Activated T-helper 1 cell treated with anti-CD3 and anti-CD28 coated beads, Interleukin-12 subunit alpha, Interleukin-12 subunit beta, Interleukin-2, Interleukin-4 antibody, amounts not matched to agents 30 ng/mL and 10 ng/mL and 1 ng/mL, durations not matched to agents 14 hours and 24 hours and 36 hours (primary cell): ENCODE data around the gene ZNF536. TPM values are rescaled to one million over a fixed set of nuclear protein-coding genes. Genes with fewer than 3 reads are reported as not detected.
"Not testable (repeated sequence)": the region's sequence is repeated elsewhere in the genome, so short reads cannot be mapped to it uniquely, and the experiment has no call there.

Experiments
- DNase-seq: peaks from one replicate; pipeline ENCODE4 v3.0.0; 2021; ENCODE audit warnings: low spot score
- H3K27ac Mint-ChIP-seq: one replicate; pipeline ENCODE4 v1.8.0; 2021; ENCODE audit warnings: mild to moderate bottlenecking, mixed read lengths
- H3K27me3 Mint-ChIP-seq: one replicate; pipeline ENCODE4 v1.8.0; 2022; ENCODE audit warnings: mild to moderate bottlenecking, moderate library complexity, mixed read lengths; ENCODE audit not compliant: insufficient read depth
- H3K36me3 Mint-ChIP-seq: one replicate; pipeline ENCODE4 v1.8.0; 2021; ENCODE audit warnings: low read depth, mixed read lengths
- H3K4me1 Mint-ChIP-seq: one replicate; pipeline ENCODE4 v1.8.0; 2021; ENCODE audit warnings: low read depth, mixed read lengths
- H3K4me3 Mint-ChIP-seq: one replicate; pipeline ENCODE4 v1.8.0; 2021; ENCODE audit warnings: mild to moderate bottlenecking, moderate library complexity, mixed read lengths
- H3K9me3 Mint-ChIP-seq: one replicate; pipeline ENCODE4 v1.8.0; 2021; ENCODE audit warnings: mixed read lengths
- intact Hi-C: fragments of 100-400 bp; cut with micrococcal nuclease; formaldehyde crosslinking; loops from one replicate; pipeline ENCODE4 v1.15.1; 2024
- total RNA-seq: library from RNA; stranded (reverse); gene quantifications from 2 replicates; pipeline ENCODE4 v1.2.3, GENCODE V29; 2022

ZNF536 gene
- total RNA-seq, 1 donor from 2014 or later, result not detected

DNA sequence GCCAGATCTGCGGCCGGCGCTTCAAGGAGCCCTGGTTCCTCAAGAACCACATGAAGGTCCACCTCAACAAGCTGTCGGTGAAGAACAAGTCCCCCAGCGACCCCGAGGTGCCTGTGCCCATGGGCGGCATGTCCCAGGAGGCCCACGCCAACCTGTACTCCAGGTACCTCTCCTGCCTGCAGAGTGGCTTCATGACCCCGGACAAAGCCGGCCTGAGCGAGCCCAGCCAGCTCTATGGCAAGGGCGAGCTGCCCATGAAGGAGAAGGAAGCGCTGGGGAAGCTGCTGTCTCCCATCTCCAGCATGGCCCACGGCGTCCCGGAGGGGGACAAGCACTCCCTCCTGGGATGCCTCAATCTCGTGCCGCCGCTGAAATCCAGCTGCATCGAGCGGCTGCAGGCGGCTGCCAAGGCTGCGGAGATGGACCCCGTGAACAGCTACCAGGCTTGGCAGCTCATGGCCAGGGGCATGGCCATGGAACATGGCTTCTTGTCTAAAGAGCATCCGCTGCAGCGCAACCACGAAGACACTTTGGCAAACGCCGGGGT lies 72.6 kb downstream of the ZNF536 start:
- no peaks in the 10 kb centered on the region for H3K9me3 Mint-ChIP-seq
- H3K4me1 Mint-ChIP-seq, result no peaks in the 10 kb centered on the region
- DNase-seq, result no peak
- H3K27me3 Mint-ChIP-seq, result no peaks in the 10 kb centered on the region
- no peak overlapping the region for H3K4me3 Mint-ChIP-seq
- intact Hi-C loops, result no loop called here
- H3K27ac Mint-ChIP-seq, result no peak overlapping the region
- no peaks in the 10 kb centered on the region for H3K36me3 Mint-ChIP-seq

DNA sequence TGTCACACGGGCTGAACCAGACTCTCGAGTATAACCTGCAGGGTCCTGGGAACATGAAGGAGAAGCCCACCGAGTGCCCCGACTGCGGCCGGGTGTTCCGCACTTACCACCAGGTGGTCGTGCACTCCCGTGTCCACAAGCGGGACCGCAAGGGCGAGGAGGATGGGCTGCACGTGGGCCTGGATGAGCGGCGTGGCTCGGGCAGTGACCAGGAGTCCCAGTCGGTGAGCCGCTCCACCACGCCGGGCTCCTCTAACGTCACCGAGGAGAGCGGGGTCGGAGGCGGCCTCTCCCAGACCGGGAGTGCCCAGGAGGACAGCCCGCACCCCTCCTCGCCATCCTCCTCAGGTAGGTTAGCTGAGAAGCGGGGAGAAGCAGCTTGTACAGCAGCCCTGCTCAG lies 73.2 kb downstream of the ZNF536 start:
- Mint-ChIP-seq H3K27ac (no peak overlapping the region), H3K9me3 (no peaks in the 10 kb centered on the region), H3K4me3 (no peak overlapping the region), H3K27me3 (no peaks in the 10 kb centered on the region), H3K4me1 (no peaks in the 10 kb centered on the region), H3K36me3 (no peaks in the 10 kb centered on the region)
- DNase-seq, result no peak
- intact Hi-C loops, result no loop called here

DNA sequence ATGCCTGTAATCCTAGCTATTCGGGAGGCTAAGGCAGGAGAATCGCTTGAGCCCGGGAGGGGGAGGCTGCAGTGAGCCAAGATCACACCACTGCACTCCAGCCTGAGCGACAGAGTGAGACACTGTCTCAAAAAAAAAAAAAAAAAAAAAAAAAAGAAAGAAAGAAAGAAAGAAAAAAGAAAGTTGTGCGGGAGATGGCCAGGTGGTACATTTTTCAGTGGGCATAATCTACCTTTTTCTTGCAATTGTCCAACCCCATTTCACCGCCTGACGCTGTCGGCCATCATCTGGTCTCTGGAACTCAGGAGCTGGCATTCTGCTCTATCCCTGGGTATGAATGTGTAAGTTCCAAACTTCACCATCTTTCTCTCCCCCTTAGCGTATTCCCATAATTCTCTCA lies 73.9 kb downstream of the ZNF536 start:
- H3K36me3 Mint-ChIP-seq, H3K9me3 Mint-ChIP-seq, H3K4me1 Mint-ChIP-seq, H3K27ac Mint-ChIP-seq, DNase-seq, H3K27me3 Mint-ChIP-seq, intact Hi-C loops, H3K4me3 Mint-ChIP-seq: not testable (repeated sequence)

DNA sequence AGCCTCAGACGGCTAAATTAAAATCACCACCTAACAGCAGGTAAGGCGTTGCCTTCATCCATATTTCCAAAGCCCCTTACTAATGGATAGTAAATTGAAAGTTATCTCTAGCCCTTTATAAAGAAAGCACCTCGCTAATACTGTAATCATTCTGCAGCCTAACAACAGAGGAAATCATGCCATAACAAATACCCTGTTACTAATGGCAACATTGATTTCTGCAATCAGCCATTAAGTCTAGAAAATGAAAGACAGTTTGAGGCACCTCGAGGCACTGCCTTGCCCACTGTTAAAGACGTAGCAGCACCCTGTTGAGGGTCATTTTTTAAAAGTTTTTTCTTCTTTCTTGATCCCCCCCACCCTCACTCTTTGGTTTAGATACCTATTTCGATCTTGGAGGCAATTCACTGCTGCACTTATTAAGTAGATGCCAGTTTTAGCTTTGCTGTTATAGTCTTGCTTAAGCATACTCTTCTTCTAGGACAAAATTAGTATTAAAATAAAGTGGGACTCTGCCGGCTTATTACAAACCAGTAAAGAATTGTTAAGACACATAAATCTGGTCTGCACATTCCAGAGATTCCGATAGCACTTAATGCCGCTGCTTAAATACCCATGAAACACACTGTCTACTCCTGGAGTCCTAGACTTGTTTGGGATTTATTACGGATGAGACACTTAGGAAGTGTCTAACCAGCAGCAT lies 74.8 kb downstream of the ZNF536 start:
- H3K27ac Mint-ChIP-seq, result no peak overlapping the region
- H3K27me3 Mint-ChIP-seq, result peaks cover 1% of the 10 kb centered on the region
- intact Hi-C loops, result no loop called here
- H3K4me3 Mint-ChIP-seq, result no peak overlapping the region
- H3K9me3 Mint-ChIP-seq, result no peaks in the 10 kb centered on the region
- DNase-seq, result no peak
- no peaks in the 10 kb centered on the region for H3K4me1 Mint-ChIP-seq
- H3K36me3 Mint-ChIP-seq, result no peaks in the 10 kb centered on the region

DNA sequence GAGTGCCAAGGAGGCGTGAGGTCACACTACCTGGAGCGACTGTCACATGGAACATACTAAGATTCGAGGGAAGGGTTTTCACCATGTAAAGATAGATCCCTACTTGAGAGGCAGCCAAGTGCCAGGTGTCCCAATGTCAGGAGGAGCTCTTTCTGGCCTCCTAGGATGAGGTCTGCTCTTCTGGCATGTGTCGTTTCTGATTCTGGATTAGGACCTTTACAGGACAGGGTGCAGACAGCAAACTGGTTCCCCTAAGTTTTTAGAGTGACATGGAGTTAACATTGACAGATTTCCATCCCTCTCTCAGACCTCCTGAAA lies 75.3 kb downstream of the ZNF536 start:
- H3K27me3 Mint-ChIP-seq, result peaks cover 1% of the 10 kb centered on the region
- H3K4me3 Mint-ChIP-seq, result no peak overlapping the region
- no peaks in the 10 kb centered on the region for H3K36me3 Mint-ChIP-seq
- no peaks in the 10 kb centered on the region for H3K9me3 Mint-ChIP-seq
- intact Hi-C loops, result no loop called here
- no peaks in the 10 kb centered on the region for H3K4me1 Mint-ChIP-seq
- H3K27ac Mint-ChIP-seq, result no peak overlapping the region
- no peak for DNase-seq

DNA sequence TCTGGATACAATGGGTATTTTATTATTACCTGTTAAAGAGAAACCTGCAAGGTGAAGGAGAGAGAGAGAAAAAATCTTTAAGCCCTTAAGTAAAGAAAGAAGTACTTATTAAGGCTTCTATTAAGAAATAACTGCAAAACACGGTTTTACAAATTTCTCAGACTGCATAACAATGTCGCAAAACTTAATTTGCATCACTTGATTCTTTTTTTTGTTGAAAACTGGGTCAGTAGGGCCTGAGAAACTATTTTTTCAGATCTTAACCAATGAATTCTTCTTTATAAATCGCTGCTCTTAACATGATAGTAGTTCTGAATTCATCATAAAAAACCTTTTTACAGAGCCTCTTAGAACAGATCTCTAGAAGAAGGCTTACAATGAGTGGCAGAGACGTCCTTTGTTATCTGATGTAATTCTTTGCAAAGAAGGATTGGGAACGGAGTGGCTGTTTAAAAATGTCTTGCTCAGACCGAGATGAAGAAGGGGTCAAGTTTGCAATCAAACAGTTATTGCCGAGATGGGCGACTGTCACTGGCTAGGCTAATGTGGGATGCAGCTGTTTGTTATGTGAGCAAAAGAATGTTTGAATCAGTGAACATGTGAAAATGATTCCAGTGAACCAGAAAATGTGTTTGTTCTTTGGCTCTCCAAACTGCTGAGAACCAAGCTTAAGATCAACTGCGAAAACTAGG lies 76.3 kb downstream of the ZNF536 start:
- no peaks in the 10 kb centered on the region for H3K4me1 Mint-ChIP-seq
- peaks cover 1% of the 10 kb centered on the region for H3K27me3 Mint-ChIP-seq
- H3K4me3 Mint-ChIP-seq, result no peak overlapping the region
- intact Hi-C loops, result no loop called here
- no peaks in the 10 kb centered on the region for H3K36me3 Mint-ChIP-seq
- H3K9me3 Mint-ChIP-seq, result no peaks in the 10 kb centered on the region
- DNase-seq, result no peak
- H3K27ac Mint-ChIP-seq, result no peak overlapping the region

DNA sequence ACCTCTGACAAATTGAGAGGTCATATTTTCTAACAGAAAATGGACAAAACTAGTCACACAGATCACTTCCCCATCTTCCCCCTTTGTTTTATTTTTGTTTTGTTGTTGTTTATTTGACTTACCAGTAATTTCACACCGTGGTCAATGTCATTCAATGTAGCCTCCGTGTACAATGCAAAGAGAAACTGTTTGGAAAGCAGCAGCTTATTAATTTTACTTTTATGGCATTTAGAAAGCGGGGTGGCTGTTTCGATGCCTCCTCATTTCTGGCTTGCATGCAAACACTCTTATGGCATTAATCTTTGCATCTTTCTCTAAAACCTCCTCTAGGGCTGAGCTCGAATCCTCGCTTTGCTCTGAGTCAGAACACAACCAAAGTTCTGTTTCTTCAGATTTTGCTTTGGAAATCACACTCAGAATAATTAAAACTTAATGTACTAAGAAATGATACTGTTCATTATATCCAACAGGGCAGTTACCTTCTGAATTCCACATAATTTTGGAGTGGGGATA lies 77.0 kb downstream of the ZNF536 start:
- Mint-ChIP-seq H3K4me1 (no peaks in the 10 kb centered on the region), H3K9me3 (no peaks in the 10 kb centered on the region), H3K4me3 (no peak overlapping the region), H3K36me3 (no peaks in the 10 kb centered on the region), H3K27ac (no peak overlapping the region), H3K27me3 (peaks cover 1% of the 10 kb centered on the region)
- no peak for DNase-seq
- intact Hi-C loops, result no loop called here

DNA sequence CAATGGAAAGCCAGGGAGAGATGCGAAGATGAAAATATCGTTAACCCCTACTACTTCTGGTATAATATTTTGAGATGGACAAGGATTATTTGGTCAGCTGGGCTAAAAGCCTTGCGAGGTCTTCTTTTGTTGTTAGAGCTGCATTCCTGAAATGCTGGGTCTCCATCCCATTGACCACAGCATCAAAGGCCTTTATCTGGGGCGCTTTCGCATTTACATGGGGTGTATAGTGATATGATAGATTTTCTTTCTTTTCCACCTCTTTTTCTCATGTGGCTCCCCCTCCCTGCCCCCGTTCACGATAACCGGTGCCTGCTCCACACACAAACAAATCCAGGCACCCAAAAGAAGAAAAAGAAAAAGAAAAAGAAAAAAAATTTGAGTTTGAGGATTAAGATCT lies 77.5 kb downstream of the ZNF536 start:
- Mint-ChIP-seq H3K27me3 (peaks cover 1% of the 10 kb centered on the region), H3K36me3 (no peaks in the 10 kb centered on the region), H3K4me3 (no peak overlapping the region), H3K4me1 (no peaks in the 10 kb centered on the region), H3K9me3 (no peaks in the 10 kb centered on the region), H3K27ac (no peak overlapping the region)
- intact Hi-C loops, result no loop called here
- DNase-seq, result no peak

DNA sequence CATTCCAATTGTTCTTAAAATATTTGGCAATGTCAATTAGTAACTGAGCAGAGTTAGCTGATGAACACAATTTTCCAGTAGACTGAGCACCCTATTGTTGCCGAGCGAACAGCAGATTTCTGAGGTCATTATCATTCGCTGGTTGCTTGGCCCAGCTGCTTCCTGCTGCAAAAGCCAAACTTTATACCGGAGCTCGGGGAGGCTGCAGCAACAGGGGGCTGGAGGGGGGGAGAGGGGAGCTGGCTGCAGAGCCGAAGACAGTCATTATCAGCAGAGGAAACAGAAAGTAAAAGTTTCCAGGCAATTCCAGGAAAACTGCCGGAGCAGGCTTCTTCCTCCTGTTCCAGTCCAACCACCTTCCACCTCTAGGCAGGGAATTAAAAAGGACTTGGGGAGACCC lies 77.9 kb downstream of the ZNF536 start:
- no peak for DNase-seq
- Mint-ChIP-seq H3K36me3 (no peaks in the 10 kb centered on the region), H3K27ac (no peak overlapping the region), H3K27me3 (peaks cover 1% of the 10 kb centered on the region), H3K4me1 (no peaks in the 10 kb centered on the region), H3K4me3 (no peak overlapping the region), H3K9me3 (no peaks in the 10 kb centered on the region)
- intact Hi-C loops, result no loop called here

DNA sequence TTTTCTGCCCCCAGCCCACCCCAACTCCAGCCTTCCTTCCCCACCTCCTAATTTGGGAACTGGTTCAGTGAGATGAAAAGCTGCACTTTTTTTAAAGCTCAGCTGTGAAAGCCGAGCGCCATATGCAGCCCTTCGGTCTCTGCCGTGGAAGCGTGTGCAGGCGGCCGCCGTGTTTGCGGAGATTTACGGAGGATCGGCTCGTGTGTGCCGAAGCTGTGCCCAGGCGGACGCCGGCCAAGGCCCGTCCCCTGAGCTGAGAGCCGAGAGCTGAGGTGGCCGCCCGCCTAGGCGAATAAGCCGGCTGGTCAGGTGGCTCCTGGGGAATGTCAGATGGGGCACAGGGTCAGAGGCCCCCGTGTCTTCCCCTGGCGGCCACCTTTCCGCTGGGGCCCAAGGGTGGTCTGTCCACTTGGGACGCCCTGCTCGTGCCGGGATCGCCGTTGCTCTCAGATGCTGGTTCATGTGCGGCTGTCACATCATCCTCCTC lies 78.7 kb downstream of the ZNF536 start:
- Mint-ChIP-seq H3K4me1 (no peaks in the 10 kb centered on the region), H3K36me3 (no peaks in the 10 kb centered on the region), H3K4me3 (no peak overlapping the region), H3K27me3 (peaks cover 1% of the 10 kb centered on the region), H3K27ac (no peak overlapping the region), H3K9me3 (no peaks in the 10 kb centered on the region)
- intact Hi-C loops, result no loop called here
- DNase-seq, result no peak

DNA sequence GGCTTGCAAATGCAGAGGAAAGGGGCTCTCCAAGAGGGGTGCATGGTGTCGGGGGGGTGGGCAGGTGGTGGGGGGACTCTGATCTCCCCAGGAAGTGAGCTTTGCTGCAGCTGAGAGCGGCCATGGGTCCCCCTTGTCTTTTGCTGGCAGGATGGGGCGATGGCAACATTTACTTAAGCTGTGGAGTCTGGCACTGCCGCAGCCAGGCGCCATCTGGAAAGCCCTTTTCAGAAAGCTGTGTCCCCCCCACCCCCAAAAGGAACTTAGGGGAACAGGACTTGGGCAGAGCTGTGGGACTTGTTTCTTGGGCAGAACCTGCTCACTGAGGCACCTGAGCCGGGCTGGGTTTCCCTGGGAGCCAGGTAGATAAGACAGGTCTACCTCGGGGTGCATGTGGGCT lies 80.7 kb downstream of the ZNF536 start:
- H3K27me3 Mint-ChIP-seq, result peaks cover 1% of the 10 kb centered on the region
- DNase-seq, result no peak
- no peaks in the 10 kb centered on the region for H3K9me3 Mint-ChIP-seq
- no peak overlapping the region for H3K4me3 Mint-ChIP-seq
- H3K27ac Mint-ChIP-seq, result no peak overlapping the region
- H3K36me3 Mint-ChIP-seq, result no peaks in the 10 kb centered on the region
- intact Hi-C loops, result no loop called here
- no peaks in the 10 kb centered on the region for H3K4me1 Mint-ChIP-seq

DNA sequence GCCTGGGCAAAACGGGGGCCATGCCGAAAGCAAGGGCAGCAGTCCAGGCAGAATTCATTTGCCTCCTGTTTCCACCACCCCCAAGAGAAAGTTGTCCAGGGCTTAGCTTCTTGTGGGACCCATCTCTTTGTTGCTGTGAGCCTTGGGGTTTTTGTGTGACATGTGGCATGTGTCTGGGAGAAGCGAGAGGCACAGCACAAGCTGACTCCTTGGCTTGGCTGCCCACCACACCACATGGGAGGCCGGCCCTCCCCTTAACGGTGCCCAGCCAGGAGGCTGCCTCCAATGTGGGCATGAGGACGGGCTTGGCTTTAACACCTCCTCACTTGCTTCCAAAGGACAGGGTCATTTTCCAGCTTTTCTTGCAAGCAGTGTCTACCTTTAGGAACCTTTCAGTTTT lies 81.6 kb downstream of the ZNF536 start:
- no peak for DNase-seq
- Mint-ChIP-seq H3K36me3 (no peaks in the 10 kb centered on the region), H3K9me3 (no peaks in the 10 kb centered on the region), H3K27ac (no peak overlapping the region), H3K4me3 (no peak overlapping the region), H3K27me3 (peaks cover 1% of the 10 kb centered on the region), H3K4me1 (no peaks in the 10 kb centered on the region)
- intact Hi-C loops, result no loop called here

DNA sequence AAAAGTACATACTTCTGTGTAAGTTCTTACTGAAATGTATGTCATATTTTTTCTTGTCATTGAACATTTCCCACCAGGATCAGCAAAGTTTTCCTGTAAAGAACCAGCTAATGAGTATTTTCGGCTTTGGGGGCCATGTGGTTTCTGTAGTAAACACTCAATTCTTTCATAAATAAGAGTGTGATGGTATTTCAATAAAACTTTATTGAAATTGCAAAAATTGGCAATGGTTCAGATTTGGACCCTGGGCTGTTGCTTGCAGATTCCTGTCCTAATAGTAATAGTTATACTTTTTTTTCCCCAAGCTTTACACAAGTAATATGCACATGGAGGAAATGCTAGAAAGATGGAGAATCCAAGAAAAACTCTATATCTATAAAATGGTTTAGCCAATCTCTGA lies 83.7 kb downstream of the ZNF536 start:
- H3K27ac Mint-ChIP-seq, result no peak overlapping the region
- no peak for DNase-seq
- intact Hi-C loops, result no loop called here

More for the DNA sequence above, 83.7 kb downstream of the ZNF536 start:
- no peak overlapping the region for H3K4me3 Mint-ChIP-seq
- peaks cover 4% of the 10 kb centered on the region for H3K9me3 Mint-ChIP-seq
- no peaks in the 10 kb centered on the region for H3K36me3 Mint-ChIP-seq
- H3K4me1 Mint-ChIP-seq, result no peaks in the 10 kb centered on the region
- H3K27me3 Mint-ChIP-seq, result peaks cover 1% of the 10 kb centered on the region
